Skeletal muscle cell (primary cell): Measurements from ENCODE around the gene ADCY2.

Experiments
- DNase-seq: peaks from one replicate; pipeline ENCODE4 v3.0.0-alpha.2; 2010; ENCODE audit warnings: low read depth
- H3K4me3 ChIP-seq: 2 replicates; pipeline ENCODE4 v1.5.1; 2011; ENCODE audit warnings: low read depth, mild to moderate bottlenecking, control low read depth, low read length, moderate library complexity

Gene ADCY2

DNA sequence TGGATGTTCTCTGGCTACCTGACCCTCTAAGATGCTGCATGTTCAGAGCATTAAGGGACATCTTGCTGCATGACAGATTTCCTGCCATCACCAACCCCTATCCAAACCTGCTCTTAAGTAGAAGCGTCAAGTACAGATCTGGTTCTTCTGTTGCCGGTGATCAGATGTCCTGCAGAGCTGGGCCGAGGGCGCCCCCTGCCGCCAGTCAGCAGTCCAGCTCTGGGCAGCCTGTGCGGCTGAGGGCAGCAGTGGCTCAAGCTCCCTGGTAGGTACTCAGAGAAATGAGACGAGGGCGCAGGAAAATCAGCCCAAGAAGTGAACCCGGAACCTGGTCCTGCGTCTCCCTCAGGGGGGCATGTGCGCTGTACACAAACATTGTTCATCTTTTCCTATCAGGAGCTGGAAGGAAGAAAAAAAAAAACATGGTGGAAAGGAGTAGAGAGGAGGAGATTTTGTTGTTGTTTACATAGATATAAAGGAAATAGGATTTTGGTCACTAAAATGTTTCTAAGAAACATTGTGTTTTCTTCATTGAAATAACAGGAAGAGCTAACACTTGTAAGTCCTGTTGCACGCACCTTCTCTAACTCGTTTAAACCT lies 359.2 kb downstream of the ADCY2 start:
- no peak overlapping the region for H3K4me3 ChIP-seq
- no peak for DNase-seq

GRCh38 chr5:7755958-7756357 lies 360.0 kb downstream of the ADCY2 start:
- H3K4me3 ChIP-seq, result no peak overlapping the region
- no peak for DNase-seq

DNA sequence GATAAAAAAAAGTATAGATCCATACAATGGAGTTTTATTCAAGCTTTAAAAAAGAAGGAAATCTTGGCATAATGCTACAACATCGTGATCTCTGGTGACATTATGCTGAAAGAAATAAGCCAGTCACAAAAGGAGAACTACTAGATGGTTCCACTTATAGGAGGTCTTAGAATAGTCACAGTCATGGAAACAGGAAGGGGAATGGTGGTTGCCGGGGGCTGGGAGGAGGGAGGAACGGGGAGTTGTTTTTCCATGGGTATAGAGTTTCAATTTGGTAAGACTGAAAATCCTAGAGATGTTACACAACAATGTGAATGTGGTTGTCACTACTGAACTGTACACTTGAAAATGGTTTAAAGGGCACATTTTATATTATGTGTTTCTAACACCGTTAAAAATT lies 360.5 kb downstream of the ADCY2 start:
- DNase-seq, result no peak
- H3K4me3 ChIP-seq, result no peak overlapping the region

GRCh38 chr5:7759257-7759871 lies 363.4 kb downstream of the ADCY2 start:
- DNase-seq, result no peak

GRCh38 chr5:7759951-7760580 lies 364.1 kb downstream of the ADCY2 start:
- no peak overlapping the region for H3K4me3 ChIP-seq
- DNase-seq, result no peak

More at GRCh38 chr5:7759257-7759871, 363.4 kb downstream of the ADCY2 start:
- H3K4me3 ChIP-seq, result no peak overlapping the region

DNA sequence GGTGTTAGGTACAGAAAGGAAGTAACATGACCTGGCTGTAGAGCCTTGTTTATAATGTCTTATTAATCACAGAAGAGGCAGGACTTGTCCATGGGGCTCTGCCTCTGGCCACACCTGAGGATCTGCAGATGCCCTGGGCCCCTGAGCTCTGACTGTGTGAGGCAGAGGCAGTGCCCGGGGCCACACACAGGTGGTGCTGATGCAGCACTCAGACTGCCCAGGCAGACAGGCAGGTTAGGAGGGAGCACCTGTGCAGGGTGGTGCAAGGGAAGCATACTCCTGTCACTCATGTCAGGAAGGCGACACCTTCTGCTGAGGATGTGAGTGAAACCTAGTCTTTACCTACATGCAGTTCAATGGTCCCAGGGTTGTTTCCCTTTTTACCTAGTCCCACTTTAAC lies 366.3 kb downstream of the ADCY2 start:
- no peak for DNase-seq
- no peak overlapping the region for H3K4me3 ChIP-seq

DNA sequence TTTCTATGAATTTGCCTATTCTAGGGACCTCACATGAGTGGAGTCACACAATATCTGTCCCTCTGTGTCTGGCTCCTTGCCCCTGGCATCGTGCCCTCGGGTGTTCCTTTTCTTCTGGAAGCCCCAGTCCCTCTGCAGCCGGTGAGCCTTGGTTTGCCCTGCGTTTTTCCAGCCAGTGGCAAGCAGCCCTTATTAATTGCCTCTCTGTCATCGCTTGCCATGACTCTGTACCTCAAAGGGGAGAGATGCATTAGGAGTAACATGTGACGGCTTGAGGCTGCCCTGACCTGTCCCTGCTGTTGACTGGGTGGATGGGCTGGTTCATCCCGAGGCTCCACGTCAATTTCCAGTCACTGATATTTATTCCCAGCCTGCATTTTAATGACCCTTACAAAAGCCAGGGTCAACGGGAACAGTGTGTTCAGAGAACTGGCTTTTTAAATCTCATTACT lies 367.7 kb downstream of the ADCY2 start:
- DNase-seq, result no peak
- no peak overlapping the region for H3K4me3 ChIP-seq

GRCh38 chr5:7764452-7764851 lies 368.5 kb downstream of the ADCY2 start:
- H3K4me3 ChIP-seq, result no peak overlapping the region
- DNase-seq, result no peak

GRCh38 chr5:7770436-7770835 lies 374.5 kb downstream of the ADCY2 start:
- H3K4me3 ChIP-seq, result no peak overlapping the region
- no peak for DNase-seq

DNA sequence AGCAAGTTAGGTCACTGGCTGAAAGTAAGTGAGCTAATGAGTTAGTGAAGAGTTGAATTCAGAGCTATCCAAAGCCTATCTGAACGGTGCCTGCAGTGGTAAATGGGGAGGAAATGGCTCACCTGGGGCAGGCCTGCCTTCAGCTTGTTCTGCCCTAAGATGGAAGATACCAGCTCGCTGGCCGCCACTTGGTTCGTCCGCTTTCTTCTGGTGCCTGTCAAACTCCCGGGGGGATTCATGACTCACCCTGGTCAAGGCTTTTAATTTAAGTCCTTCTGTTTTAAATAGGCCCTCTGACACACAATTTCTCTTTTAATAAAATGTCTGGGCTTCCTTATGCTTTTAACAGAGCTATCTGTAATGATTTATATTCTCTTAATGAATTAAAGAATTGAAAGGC lies 376.2 kb downstream of the ADCY2 start:
- no peak overlapping the region for H3K4me3 ChIP-seq
- DNase-seq, result no peak

GRCh38 chr5:7773178-7773577 lies 377.2 kb downstream of the ADCY2 start:
- H3K4me3 ChIP-seq, result no peak overlapping the region
- no peak for DNase-seq

GRCh38 chr5:7776442-7776841 lies 380.5 kb downstream of the ADCY2 start:
- H3K4me3 ChIP-seq, result no peak overlapping the region
- no peak for DNase-seq

DNA sequence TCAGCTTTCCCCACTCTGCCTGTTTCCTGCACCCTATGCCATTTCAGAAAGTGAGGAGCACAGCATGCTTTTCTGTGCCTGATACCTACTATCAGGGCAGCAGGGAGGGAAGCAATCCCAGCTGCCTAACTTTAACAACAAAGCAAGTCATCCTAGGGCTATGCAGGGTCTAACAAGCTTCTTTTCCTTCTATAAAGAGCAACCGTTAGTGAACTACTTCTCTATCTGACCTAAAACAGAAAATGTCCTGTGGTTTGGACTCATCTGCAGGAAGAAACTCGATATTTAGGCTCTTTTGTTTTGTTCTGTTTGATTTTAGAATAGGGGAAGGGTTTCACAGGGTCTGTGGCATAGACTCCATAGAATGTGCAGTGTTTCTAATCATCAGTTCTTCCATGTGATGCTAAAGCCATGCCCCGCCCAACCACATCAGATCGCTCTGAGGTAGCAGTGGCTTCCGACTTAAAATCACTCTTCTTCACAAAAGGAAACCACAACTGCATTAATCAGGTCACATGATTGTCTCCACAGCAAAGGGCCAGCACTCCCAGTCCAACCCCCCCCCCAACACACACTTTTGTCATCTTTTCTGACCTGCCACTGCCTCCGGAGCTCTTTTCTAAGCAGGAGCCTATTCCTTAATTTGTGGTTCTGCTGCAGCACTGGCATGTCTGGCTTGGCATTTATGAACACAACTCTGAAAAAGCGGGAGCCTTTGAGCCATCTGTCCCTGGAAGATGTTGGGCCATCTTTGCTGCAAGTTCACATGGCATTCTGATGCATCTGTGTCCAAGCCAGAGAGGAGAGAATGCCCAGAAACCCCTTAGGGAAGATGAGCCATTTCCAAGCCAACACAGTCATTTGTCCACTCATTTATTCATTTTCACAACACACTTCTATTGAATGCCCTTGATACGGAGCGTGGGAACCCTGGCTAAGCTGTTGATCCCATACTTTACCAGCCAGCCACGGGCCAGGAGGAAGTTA lies 383.4 kb downstream of the ADCY2 start:
- H3K4me3 ChIP-seq, result no peak overlapping the region
- no peak for DNase-seq

GRCh38 chr5:7781899-7782298 lies 386.0 kb downstream of the ADCY2 start:
- DNase-seq, result no peak
- no peak overlapping the region for H3K4me3 ChIP-seq

- DNase-seq, result no peak
- no peak overlapping the region for H3K4me3 ChIP-seq
Measured at GRCh38 chr5:7784683-7785380, 388.9 kb downstream of the ADCY2 start.

- no peak overlapping the region for H3K4me3 ChIP-seq
- DNase-seq, result no peak
Measured at GRCh38 chr5:7787770-7788169, 391.8 kb downstream of the ADCY2 start.

- no peak for DNase-seq
- H3K4me3 ChIP-seq, result no peak overlapping the region
Measured at GRCh38 chr5:7789567-7789966, 393.6 kb downstream of the ADCY2 start.

GRCh38 chr5:7793895-7794294 lies 398.0 kb downstream of the ADCY2 start:
- H3K4me3 ChIP-seq, result no peak overlapping the region
- DNase-seq, result no peak

DNA sequence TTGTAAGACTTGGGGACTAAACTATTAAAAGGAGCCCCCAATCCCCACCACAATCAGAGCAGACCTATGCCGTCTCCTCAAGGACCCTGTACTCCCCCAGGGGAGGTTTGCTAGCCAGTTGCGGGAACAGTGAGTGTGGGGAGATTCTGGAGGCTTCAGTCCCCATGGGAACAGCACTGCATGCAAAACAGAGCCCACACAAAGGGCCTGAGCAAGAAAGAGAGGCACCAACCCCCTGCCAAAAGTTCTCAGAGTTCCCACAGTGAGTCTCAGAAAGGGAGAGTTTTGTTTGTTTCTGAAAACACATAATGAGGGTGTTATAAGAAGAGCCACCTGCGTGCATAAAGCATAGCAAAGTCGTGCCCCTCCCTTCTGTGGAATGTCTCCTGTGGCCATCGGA lies 398.4 kb downstream of the ADCY2 start:
- DNase-seq, result no peak
- H3K4me3 ChIP-seq, result no peak overlapping the region
